Measurements from ENCODE around the gene IL17C.

IL17C gene

DNA sequence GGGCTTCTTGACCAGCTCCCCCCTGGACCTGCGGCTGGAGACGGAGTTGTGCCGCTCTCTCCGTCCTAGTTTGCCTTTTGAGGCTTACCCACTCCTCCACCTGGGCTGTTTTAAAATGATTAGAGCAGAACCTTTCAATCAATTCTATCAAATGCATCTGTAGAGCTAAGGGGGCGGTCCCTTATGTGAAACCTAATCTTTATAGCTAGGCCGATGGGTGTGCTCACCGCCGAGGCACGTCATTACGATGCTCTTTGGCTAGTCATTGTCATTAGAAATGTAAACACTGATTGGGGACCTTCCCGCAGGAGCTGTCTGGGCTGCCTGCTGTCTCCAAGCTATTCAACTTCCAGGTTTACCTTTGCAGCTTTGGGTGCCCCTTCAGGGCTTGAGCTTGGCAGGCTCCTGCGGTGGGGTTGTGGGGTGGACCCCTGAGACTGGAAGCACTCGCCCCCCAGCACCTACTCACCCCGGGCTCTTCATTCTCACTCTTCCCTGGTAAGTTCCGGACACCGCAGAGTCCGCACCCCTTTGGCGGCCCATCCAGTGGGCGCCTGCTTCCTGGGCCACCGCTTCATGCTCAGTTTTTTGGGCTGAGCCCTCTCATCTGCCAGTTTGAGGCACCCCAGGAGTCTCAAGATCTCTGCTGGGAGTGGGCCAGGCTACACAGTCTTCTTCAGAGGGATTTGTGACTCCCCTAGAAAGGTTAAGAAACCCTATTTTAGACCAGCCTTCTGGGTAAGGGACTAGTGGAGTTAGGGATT lies 20.9 kb upstream of the IL17C start:
- peaks cover 54% of the 10 kb centered on the region for H3K4me1 Mint-ChIP-seq
- DNase-seq (no peak), ATAC-seq (no peak)
- H3K4me3 Mint-ChIP-seq, result no peak overlapping the region
- no peaks in the 10 kb centered on the region for H3K27me3 Mint-ChIP-seq
- H3K9me3 Mint-ChIP-seq, result no peaks in the 10 kb centered on the region
- H3K27ac Mint-ChIP-seq, result peak overlapping the region; percentile 14 to 95

GRCh38 chr16:88618182-88618955 lies 20.0 kb upstream of the IL17C start:
- ATAC-seq (no peak), DNase-seq (no peak)
- Mint-ChIP-seq H3K9me3 (no peaks in the 10 kb centered on the region), H3K4me1 (peaks cover 58% of the 10 kb centered on the region), H3K4me3 (no peak overlapping the region), H3K27ac (peak overlapping the region; percentile 14 to 83), H3K27me3 (no peaks in the 10 kb centered on the region)

DNA sequence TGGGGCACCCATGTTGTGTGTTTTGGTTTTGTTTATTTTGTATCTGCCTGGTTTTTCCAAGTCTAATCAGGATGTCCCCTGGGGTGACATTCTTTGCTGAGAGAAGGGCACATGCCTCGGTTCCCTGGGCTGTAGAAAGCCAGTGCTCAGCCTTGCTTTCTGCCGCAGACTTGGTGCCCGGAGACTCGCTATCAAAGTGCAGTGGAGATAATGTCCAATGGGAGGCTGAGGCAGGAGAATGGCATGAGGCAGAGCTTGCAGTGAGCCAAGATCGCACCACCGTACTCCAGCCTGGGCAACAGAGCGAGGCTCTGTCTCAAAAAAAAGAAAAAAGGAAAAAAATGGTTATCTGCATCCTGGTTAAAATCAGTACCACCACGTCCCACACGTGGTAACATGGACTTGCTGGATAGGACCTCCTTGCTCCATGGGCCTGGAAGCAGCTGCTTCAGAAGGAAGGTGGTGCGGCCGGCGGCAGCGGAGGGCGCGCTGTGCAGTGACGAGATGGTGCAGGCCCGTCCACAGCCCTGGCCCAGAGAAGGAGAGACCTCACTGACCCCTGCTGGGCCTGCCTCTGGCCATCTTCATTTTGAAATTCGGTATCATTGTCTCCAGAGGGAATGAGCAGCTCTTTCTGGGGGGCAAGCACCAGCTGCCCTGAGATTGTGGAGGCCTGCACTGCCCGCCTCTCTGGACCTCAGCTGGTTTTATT lies 19.3 kb upstream of the IL17C start:
- H3K4me3 Mint-ChIP-seq, result peak overlapping the region in 1 of 2 donors; percentile 64
- peaks cover 62% of the 10 kb centered on the region for H3K4me1 Mint-ChIP-seq
- no peaks in the 10 kb centered on the region for H3K27me3 Mint-ChIP-seq
- no peak for DNase-seq
- peak overlapping the region; percentile 67 to 97 for H3K27ac Mint-ChIP-seq
- no peaks in the 10 kb centered on the region for H3K9me3 Mint-ChIP-seq
- ATAC-seq, result no peak

GRCh38 chr16:88619859-88620815 lies 18.2 kb upstream of the IL17C start:
- DNase-seq (peak; percentile 47 to 73), ATAC-seq (peak; percentile 94)
- H3K27me3 Mint-ChIP-seq, result no peaks in the 10 kb centered on the region
- peak overlapping the region; percentile 62 to 64 for H3K4me3 Mint-ChIP-seq
- no peaks in the 10 kb centered on the region for H3K9me3 Mint-ChIP-seq
- H3K4me1 Mint-ChIP-seq, result peaks cover 65% of the 10 kb centered on the region
- peak overlapping the region; percentile 87 to 97 for H3K27ac Mint-ChIP-seq

DNA sequence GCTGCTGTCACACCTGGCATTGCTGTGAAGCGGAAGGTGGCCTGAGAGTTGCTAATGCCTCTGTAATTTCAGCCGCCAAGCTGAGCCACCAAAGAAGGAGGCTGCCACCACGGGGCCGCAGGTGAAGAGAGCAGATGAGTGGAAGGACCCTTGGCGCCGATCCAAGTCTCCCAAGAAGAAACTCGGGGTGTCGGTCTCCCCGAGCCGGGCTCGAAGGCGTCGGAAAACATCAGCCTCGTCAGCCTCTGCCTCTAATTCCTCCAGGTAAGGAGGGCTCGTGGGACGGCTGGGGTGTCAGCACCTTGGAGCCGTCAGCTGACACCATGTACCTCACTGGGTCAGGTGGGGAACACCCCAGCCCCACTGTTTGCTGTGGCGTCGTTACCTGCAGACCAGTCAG lies 16.2 kb upstream of the IL17C start:
- ATAC-seq, result no peak
- no peak for DNase-seq
- Mint-ChIP-seq H3K27me3 (no peaks in the 10 kb centered on the region), H3K9me3 (no peaks in the 10 kb centered on the region), H3K27ac (peak overlapping the region in 1 of 2 donors; percentile 90), H3K4me3 (no peak overlapping the region), H3K4me1 (peaks cover 55% of the 10 kb centered on the region)

- Mint-ChIP-seq H3K27ac (peak overlapping the region in 1 of 2 donors; percentile 82), H3K4me1 (peaks cover 52% of the 10 kb centered on the region), H3K27me3 (no peaks in the 10 kb centered on the region), H3K4me3 (no peak overlapping the region), H3K9me3 (no peaks in the 10 kb centered on the region)
- ATAC-seq (no peak), DNase-seq (no peak)
Observed at GRCh38 chr16:88622866-88623265, 15.5 kb upstream of the IL17C start.

DNA sequence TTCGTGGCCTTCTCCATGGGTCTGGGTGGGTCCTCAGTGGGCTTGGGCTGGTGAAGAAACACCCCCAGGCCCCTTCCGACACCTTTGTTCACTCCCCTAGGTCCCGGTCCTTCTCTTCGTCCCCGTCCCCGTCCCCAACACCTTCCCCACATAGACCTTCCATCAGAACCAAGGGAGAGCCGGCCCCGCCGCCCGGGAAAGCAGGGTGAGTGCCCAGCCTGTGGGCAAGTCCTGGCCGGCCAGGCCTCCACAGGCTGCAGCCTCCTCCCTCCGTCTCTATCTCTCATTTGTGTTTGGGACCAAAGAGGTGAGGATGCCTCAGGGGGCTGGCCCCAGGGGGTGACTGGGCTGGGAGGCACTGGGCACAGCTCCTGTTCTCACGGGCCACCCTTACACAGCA lies 14.5 kb upstream of the IL17C start:
- no peak overlapping the region for H3K4me3 Mint-ChIP-seq
- no peaks in the 10 kb centered on the region for H3K9me3 Mint-ChIP-seq
- no peaks in the 10 kb centered on the region for H3K27me3 Mint-ChIP-seq
- ATAC-seq (no peak), DNase-seq (no peak)
- peaks cover 43% of the 10 kb centered on the region for H3K4me1 Mint-ChIP-seq
- peak overlapping the region in 1 of 2 donors; percentile 59 for H3K27ac Mint-ChIP-seq

- ATAC-seq (no peak), DNase-seq (no peak)
- Mint-ChIP-seq H3K9me3 (no peaks in the 10 kb centered on the region), H3K27ac (peak overlapping the region in 1 of 2 donors; percentile 48), H3K4me3 (no peak overlapping the region), H3K4me1 (peaks cover 36% of the 10 kb centered on the region), H3K27me3 (no peaks in the 10 kb centered on the region)
Observed at GRCh38 chr16:88624481-88624880, 13.9 kb upstream of the IL17C start.

- Mint-ChIP-seq H3K27ac (peak overlapping the region in 1 of 2 donors; percentile 89), H3K9me3 (no peaks in the 10 kb centered on the region), H3K4me3 (no peak overlapping the region), H3K27me3 (no peaks in the 10 kb centered on the region), H3K4me1 (peaks cover 30% of the 10 kb centered on the region)
- DNase-seq (no peak), ATAC-seq (no peak)
Observed at GRCh38 chr16:88624977-88625576, 13.3 kb upstream of the IL17C start.

- no peaks in the 10 kb centered on the region for H3K9me3 Mint-ChIP-seq
- H3K4me1 Mint-ChIP-seq, result peaks cover 31% of the 10 kb centered on the region
- no peaks in the 10 kb centered on the region for H3K27me3 Mint-ChIP-seq
- no peak overlapping the region for H3K4me3 Mint-ChIP-seq
- ATAC-seq, result no peak
- no peak overlapping the region for H3K27ac Mint-ChIP-seq
- no peak for DNase-seq
Observed at GRCh38 chr16:88626646-88627045, 11.7 kb upstream of the IL17C start.

- peak overlapping the region in 1 of 2 donors; percentile 54 for H3K27ac Mint-ChIP-seq
- ATAC-seq, result no peak
- H3K4me3 Mint-ChIP-seq, result no peak overlapping the region
- H3K4me1 Mint-ChIP-seq, result peaks cover 41% of the 10 kb centered on the region
- no peak for DNase-seq
- H3K27me3 Mint-ChIP-seq, result no peaks in the 10 kb centered on the region
- no peaks in the 10 kb centered on the region for H3K9me3 Mint-ChIP-seq
Observed at GRCh38 chr16:88627531-88628411, 10.6 kb upstream of the IL17C start.

DNA sequence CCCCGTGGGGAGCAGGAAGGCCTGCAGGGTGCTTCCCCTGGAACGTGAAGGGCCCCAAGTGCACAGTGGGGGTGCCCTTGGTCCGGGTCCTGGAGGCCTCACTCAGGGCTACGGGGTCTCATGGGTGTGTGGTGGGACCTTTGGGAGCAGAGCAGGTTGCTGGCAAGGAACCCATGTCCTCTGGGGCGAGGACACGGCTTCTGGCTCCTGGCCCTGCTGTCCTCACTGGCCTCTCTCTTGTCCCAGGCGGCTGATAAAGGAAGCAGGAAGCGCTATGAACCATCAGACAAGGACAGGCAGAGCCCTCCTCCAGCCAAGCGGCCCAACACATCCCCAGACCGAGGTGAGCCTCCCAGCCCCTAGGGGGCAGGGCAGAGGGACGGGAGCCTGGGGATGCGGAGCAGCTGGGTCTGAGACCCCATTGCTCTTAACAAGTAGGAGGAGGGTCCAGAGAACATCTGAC lies 9.8 kb upstream of the IL17C start:
- Mint-ChIP-seq H3K27ac (peak overlapping the region in 1 of 2 donors; percentile 46), H3K9me3 (no peaks in the 10 kb centered on the region), H3K27me3 (no peaks in the 10 kb centered on the region), H3K4me3 (no peak overlapping the region), H3K4me1 (peaks cover 42% of the 10 kb centered on the region)
- DNase-seq (no peak), ATAC-seq (no peak)

- Mint-ChIP-seq H3K4me3 (no peak overlapping the region), H3K9me3 (no peaks in the 10 kb centered on the region), H3K4me1 (peaks cover 47% of the 10 kb centered on the region), H3K27me3 (no peaks in the 10 kb centered on the region), H3K27ac (peak overlapping the region; percentile 72 to 76)
- no peak for DNase-seq
- no peak for ATAC-seq
Observed at GRCh38 chr16:88629835-88630234, 8.5 kb upstream of the IL17C start.

DNA sequence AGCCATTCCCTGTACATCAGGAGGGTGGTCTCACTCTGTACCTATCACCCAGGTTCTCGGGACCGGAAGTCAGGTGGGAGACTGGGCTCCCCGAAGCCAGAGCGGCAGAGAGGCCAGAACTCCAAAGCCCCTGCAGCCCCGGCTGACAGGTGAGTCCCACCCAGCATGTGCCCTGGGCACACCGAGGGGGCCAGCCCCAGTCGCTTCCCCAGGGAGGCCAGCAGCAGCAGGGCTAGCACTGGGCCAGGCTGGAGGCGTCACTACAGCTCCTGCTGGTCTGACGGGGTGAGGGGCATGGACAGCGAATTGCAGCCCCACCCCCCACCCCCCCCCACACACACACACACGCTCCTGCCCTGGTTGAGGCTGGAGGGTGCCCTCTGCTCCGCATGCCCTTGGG lies 7.9 kb upstream of the IL17C start:
- H3K9me3 Mint-ChIP-seq, result no peaks in the 10 kb centered on the region
- no peak for DNase-seq
- no peak for ATAC-seq
- H3K27ac Mint-ChIP-seq, result no peak overlapping the region
- H3K27me3 Mint-ChIP-seq, result peaks cover 4% of the 10 kb centered on the region
- no peak overlapping the region for H3K4me3 Mint-ChIP-seq
- H3K4me1 Mint-ChIP-seq, result peaks cover 49% of the 10 kb centered on the region
